NCI-H2196 (cell line): ENCODE data around the gene GNPTAB.

ENCODE experiments used
- DNase-seq: peaks from one replicate; lab custom pipeline; 2025; ENCODE audit not compliant: unreplicated experiment; lab: John Stamatoyannopoulos, UW

GNPTAB gene

GRCh38 chr12:101806265-101806664 lies 24.5 kb downstream of the GNPTAB start:
- DNase-seq: no peak

- DNase-seq: no peak
Observed at GRCh38 chr12:101804409-101804808, 26.4 kb downstream of the GNPTAB start.

DNA sequence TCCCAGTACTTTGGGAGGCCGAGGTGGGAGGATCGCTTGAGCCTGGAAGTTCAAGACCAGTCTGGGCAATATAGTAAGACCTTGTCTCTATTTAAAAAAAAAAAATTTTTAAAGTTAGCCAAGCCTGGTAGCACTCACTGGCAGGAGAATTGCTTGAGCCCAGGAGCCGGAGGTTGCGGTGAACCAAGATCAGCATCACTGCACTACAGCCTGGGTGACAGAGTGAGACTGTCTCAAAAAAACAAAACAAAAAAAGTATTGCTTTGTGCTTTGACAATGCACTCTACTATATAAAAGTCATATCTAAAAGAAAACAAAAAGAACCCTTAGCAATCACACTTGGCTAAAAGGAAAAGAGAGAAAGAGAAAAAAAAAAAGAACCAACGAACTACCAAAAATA lies 26.8 kb downstream of the GNPTAB start:
- DNase-seq: no peak

GRCh38 chr12:101802486-101802885 lies 28.3 kb downstream of the GNPTAB start:
- DNase-seq: no peak

DNA sequence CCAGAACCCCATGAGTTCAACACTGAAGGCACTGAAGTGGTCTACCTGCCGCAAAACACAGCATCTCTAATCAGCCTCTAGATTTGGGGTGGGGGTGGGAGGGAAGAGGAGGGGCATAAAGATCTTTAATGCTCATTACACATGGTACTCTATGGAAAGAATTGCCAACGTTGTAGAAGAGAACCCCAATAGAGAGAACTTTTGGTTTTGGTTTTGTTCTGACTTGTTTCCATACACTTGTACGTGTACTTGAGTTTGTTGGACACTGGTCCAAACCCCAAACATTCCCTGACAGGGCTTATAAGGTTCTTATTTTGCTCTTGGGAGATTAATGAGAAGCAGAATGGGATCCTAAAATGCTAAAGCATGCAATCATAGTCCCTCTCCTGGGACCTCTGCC lies 31.0 kb downstream of the GNPTAB start:
- no peak for DNase-seq

- DNase-seq: no peak
Observed at GRCh38 chr12:101795786-101796185, 35.0 kb downstream of the GNPTAB start.

DNA sequence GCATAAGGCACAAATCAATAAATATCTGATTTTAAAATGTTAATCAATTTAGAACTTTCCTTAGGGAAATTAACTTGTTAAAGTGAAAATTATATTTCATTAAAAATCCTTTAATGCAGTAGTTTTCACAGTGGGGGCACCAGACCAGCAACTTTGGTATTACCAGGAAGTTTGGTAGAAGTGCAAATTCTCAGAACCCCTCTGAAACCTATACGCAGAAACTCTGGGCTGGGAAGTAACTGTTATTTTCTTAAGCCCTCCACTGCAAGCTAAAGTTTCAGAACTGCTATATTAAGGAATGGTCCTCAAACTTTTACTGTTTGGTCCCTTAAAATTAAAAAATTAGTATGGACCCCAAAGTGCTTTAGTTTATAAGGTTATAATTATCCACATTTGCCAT lies 35.7 kb downstream of the GNPTAB start:
- DNase-seq: no peak

DNA sequence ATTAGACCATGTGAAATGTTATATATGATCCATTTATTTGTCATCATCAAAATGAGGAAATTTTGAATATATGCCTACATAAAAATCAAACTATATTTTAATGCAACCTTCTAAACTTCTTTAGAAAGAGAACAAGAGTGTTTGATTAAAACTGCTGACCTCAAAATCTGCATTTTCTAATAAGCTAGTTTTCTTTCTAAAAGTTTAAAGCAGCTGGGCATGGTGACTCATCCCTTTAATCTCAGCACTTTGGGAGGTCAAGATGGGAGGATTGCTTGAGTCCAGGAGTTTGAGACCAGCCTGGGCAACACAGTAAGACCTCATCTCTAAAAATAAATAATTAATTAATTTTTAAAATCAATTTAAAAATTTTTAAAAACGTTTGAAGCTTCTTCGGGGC lies 36.2 kb downstream of the GNPTAB start:
- DNase-seq: no peak

DNA sequence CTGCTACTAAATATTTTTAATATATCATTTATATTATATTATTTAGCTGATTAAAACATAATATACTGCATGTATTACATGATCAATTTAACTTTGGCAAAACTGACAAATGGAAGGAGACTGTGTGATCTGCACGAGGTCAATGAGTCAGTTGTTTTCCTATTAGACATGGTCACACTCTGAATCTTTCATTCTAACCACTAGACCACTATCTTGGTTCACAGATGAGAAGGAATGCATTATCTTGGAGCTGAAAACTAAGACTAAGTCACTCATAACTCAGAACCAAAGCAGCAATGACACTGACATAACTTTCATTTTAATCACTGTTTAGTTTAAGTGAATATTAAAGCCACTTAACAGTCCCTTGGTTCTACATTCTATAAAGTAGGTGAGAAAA lies 37.4 kb downstream of the GNPTAB start:
- no peak for DNase-seq

DNA sequence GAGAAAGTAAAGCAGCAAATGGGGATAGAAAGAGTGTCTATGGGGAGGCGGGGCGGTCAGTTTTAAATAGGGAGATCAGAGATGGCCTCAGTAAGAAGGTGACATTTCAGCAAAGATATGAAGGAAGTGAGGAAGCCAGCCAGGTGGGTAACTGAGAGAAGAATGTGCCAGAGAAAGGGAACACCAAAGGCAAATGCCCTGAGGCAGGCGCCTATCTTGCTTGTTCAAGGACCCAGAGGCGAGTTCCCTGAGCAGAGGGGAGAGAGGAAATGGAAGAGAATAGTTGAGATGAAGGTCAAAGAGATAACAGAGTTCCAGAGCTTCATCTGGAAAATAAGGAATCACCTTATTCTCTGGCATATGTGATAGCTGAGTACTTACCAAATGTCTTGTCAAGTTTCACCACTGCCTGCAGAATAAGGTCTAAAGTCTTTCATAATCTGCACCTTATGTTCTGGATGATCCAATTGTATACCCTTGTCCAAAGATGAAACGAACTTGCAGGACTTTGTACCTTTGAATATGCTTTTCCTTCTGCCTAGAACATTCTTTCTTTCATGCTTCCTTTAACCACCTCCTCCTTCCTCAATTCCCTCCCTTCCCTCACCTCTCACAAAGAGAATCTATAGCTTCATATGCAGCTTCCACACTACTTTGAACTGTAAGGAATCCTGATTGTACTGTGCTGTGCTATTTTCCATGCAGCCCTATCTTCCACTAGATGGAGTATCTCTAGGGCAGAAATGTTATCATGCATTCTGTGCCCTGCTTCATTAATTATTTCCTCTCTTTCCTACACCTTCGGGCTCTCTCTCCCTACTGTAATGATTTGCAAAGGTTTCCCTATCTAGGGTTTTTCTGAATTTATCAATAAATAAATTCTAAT lies 38.5 kb downstream of the GNPTAB start:
- no peak for DNase-seq

- no peak for DNase-seq
Observed at GRCh38 chr12:101789171-101789570, 41.6 kb downstream of the GNPTAB start.

DNA sequence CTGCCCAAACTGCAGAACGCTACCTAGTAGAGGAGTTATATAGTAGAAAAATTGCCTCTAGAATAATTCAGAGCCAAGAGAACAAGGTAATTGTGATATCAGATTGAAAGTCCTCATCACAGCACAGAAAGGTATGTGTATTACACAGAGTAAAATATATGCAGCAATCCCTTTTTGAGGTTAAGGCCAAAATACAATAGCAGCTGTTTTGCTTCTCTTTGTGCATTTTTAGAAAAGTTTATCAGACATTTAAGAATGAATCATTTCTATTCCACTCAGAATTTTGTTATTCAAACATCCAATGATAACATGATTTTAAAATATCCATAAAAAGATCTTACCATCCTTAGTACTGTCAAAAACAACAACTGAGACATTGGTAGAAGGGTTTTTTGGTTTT lies 45.1 kb downstream of the GNPTAB start:
- DNase-seq: no peak

DNA sequence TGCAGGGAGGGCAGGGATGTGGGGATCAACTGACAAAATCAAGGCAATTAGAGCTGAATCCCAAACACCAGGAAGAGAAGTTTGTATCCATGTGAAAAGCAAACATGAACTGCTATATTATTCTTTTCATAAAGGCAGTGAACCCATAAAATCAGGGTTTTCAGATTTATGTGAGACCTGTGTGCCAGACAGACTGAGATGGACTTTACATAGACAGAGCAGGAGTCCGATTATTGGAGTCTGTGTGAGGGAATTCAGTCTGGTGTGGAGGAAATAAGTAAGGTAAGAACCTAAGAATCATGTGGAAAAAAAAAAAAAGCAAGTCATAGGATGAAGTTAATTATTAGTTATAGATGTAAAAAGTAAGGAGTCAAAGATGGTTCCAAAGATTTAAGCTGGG lies 46.4 kb downstream of the GNPTAB start:
- DNase-seq: no peak

- DNase-seq: no peak
Observed at GRCh38 chr12:101783838-101784237, 46.9 kb downstream of the GNPTAB start.

DNA sequence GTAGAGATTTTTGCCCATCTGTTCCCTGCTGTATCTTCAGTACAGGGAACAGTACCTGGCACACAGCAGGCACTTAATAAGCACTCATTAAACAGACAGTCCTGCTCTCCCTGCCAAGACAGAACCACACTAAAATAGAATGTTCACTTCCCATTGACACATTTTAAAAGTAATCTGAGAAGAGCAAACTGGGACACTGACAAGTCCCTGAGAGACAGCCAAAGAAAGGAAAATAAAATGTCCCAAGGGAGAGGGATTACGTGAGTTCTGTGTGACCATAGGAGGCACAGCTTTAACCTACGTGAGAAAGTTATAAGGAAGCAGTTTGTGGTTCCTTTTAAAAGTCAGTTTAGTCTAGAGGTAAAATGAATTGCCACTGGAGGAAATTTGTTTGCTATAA lies 47.6 kb downstream of the GNPTAB start:
- DNase-seq: no peak

DNA sequence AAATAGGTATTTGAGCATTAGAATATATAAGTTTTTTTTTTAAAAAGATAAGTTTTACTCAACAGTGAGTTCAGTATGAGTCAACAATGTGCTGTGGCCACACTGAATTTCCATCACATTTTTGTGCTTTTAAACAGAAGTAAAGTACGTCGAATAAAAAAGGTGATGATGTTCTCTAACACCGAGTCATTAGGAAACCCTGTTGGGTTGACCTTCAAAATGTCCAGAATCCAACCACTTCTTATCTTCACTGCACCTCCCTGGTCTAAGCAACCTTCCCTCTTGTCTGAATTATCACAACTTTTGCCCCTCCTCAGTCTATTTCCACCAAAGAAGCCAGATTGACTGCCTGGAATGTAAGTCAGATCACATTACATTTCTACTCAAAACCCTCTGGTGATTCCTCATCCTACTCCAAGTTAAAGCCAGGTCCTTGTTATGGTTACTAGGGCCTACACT lies 48.5 kb downstream of the GNPTAB start:
- no peak for DNase-seq

DNA sequence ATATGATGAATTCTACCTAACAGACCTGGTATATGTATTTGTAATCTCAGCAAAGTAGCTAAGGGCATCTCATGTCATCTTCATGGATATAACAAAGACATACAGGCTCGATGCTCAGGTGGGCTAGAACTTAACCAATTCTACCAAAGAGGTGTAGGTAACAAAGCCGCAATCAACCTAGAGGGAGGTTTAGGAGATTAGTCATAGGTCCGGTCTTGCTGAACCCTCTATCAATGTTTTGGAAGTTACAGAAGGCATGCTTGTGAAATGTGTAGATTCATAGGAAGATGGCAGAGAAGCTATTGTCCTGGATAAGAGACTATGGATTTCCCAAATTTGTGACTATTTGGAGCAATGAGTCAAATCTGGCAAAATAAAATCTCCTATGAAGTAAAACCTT lies 48.9 kb downstream of the GNPTAB start:
- no peak for DNase-seq

- no peak for DNase-seq
Observed at GRCh38 chr12:101780599-101780998, 50.2 kb downstream of the GNPTAB start.

- no peak for DNase-seq
Observed at GRCh38 chr12:101779626-101780025, 51.1 kb downstream of the GNPTAB start.

GRCh38 chr12:101779200-101779599 lies 51.6 kb downstream of the GNPTAB start:
- no peak for DNase-seq

- no peak for DNase-seq
Observed at GRCh38 chr12:101777978-101778377, 52.8 kb downstream of the GNPTAB start.

- no peak for DNase-seq
Observed at GRCh38 chr12:101777485-101777884, 53.3 kb downstream of the GNPTAB start.

DNA sequence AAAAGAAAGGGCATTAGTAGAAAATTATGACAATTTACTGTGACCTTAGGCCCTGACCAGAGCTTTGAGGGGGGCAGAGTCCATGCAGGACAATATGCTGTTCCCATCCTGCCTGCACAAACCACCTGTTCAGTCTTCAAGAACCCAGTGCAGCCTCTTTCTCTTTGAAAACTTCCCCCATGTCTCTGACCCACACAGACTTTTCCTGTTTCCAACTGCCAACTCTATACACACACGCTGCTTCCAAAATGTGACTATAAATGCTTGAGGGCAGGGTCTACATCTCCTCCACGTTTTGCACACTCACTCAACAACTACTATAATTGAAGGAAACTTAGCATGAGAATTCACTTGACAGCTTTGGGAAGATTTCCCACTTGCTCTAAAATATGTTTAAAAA lies 54.9 kb downstream of the GNPTAB start:
- no peak for DNase-seq
